Measurements from ENCODE around the gene CASQ1.

The CASQ1 gene

GRCh38 chr1:160204526-160205241 is 14.3 kb downstream of the CASQ1 start:
- in situ Hi-C loops (cut with HindIII; ENCODE audit: low sequenced_read_pairs) = no loop called here

GRCh38 chr1:160205242-160206035 is 15.1 kb downstream of the CASQ1 start, which contains the start of gene PEA15:
TSS of gene PEA15 (plus strand) at chr1:160205384. CDS start at chr1:160211545, 6,161 bp downstream.
- in situ Hi-C loops (cut with HindIII; ENCODE audit: low sequenced_read_pairs) = no loop called here

- in situ Hi-C loops (cut with HindIII; ENCODE audit: low sequenced_read_pairs) = no loop called here
These were observed 15.6 kb downstream of the CASQ1 start for GRCh38 chr1:160206036-160206389.

GRCh38 chr1:160206421-160207117 is 16.2 kb downstream of the CASQ1 start:
- in situ Hi-C loops (cut with HindIII; ENCODE audit: low sequenced_read_pairs) = no loop called here

GRCh38 chr1:160207118-160207650 is 16.8 kb downstream of the CASQ1 start:
- in situ Hi-C loops (cut with HindIII; ENCODE audit: low sequenced_read_pairs) = no loop called here

- in situ Hi-C loops (cut with HindIII; ENCODE audit: low sequenced_read_pairs) = no loop called here
These were observed 17.6 kb downstream of the CASQ1 start for GRCh38 chr1:160207771-160208556.

- in situ Hi-C loops (cut with HindIII; ENCODE audit: low sequenced_read_pairs) = no loop called here
These were observed 18.4 kb downstream of the CASQ1 start for GRCh38 chr1:160208557-160209320.

- in situ Hi-C loops (cut with HindIII; ENCODE audit: low sequenced_read_pairs) = no loop called here
These were observed 19.1 kb downstream of the CASQ1 start for GRCh38 chr1:160209321-160210046.

GRCh38 chr1:160210561-160210960 is 20.2 kb downstream of the CASQ1 start:
- in situ Hi-C loops (cut with HindIII; ENCODE audit: low sequenced_read_pairs) = no loop called here

- in situ Hi-C loops (cut with HindIII; ENCODE audit: low sequenced_read_pairs) = no loop called here
These were observed 20.8 kb downstream of the CASQ1 start for GRCh38 chr1:160211046-160211790.

- in situ Hi-C loops (cut with HindIII; ENCODE audit: low sequenced_read_pairs) = loop anchor here (5.0 kb wide), 1 partner anchor 43 kb away; no protein-coding TSS in a partner anchor
These were observed 24.2 kb downstream of the CASQ1 start for GRCh38 chr1:160214481-160215140.

- in situ Hi-C loops (cut with HindIII; ENCODE audit: low sequenced_read_pairs) = loop anchor here (5.0 kb wide), 1 partner anchor 41 kb away; no protein-coding TSS in a partner anchor
These were observed 25.9 kb downstream of the CASQ1 start for GRCh38 chr1:160216301-160216700.

- in situ Hi-C loops (cut with HindIII; ENCODE audit: low sequenced_read_pairs) = loop anchor here (5.0 kb wide), 1 partner anchor 40 kb away; no protein-coding TSS in a partner anchor
These were observed 27.2 kb downstream of the CASQ1 start for GRCh38 chr1:160217481-160218051.

GRCh38 chr1:160219062-160219929 is 28.9 kb downstream of the CASQ1 start:
- in situ Hi-C loops (cut with HindIII; ENCODE audit: low sequenced_read_pairs) = loop anchor here (5.0 kb wide), 1 partner anchor 38 kb away; no protein-coding TSS in a partner anchor

GRCh38 chr1:160220301-160220700 is 29.9 kb downstream of the CASQ1 start:
- in situ Hi-C loops (cut with HindIII; ENCODE audit: low sequenced_read_pairs) = no loop called here

GRCh38 chr1:160221089-160221488 is 30.7 kb downstream of the CASQ1 start:
- in situ Hi-C loops (cut with HindIII; ENCODE audit: low sequenced_read_pairs) = no loop called here

Data from endothelial cell of hepatic sinusoid (primary cell).